ENCODE results near the gene ZC3H15.
"Not testable (repeated sequence)": the region's sequence is repeated elsewhere in the genome, so short reads cannot be mapped to it uniquely, and the experiment has no call there.

ZC3H15 gene

DNA sequence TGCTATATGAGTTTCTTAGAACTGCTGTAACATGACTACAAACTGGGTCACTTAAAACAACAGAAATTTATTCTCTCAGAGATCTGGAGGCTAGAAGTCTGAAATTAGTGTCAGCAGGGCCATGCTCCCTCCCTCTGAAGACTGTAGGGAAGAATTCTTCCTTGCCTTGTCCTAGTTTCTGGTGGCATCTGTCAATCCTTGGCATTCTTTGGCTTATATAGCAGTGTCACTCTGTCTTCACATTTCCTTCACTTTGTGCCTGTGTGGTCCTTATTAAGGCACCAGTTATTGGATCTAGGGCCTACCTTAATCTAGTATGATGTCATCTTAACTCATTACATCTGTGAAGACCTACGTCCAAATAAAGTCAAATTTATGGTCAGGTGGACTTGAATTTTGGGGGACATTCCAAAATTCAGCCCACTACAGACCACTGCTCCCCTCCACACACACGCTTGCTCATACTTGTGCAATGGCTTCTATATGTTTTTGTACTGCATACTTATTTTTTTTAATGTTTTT is 7.6 kb downstream of the ZC3H15 start:
- no peak for DNase-seq (ENCODE audit: low spot score)

GRCh38 chr2:186496401-186496800 is 10.3 kb downstream of the ZC3H15 start:
- DNase-seq (ENCODE audit: low spot score), result no peak

GRCh38 chr2:186497928-186498327 is 11.9 kb downstream of the ZC3H15 start:
- DNase-seq (ENCODE audit: low spot score), result no peak

DNA sequence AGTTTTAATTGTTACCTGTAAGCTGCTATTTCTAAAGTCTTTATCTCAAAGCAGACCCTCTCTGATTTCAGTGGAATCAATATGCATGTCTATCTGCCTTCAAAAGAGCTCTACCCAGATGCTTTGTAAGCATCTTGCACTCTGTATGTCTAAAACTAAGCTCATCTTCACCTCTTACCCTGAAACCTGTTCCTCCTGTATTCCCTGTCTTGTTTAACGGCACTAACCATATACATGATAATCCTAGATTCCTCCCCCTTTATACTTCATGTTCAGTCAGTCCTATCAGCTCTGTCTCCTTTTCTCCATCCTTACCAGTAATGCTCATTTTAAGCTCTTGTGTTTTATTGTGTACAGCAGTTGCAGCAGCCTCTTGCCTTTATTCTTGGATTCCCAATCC is 12.8 kb downstream of the ZC3H15 start:
- DNase-seq (ENCODE audit: low spot score), result no peak

- DNase-seq (ENCODE audit: low spot score), result no peak
Measured at GRCh38 chr2:186503827-186504606, 18.0 kb downstream of the ZC3H15 start.

DNA sequence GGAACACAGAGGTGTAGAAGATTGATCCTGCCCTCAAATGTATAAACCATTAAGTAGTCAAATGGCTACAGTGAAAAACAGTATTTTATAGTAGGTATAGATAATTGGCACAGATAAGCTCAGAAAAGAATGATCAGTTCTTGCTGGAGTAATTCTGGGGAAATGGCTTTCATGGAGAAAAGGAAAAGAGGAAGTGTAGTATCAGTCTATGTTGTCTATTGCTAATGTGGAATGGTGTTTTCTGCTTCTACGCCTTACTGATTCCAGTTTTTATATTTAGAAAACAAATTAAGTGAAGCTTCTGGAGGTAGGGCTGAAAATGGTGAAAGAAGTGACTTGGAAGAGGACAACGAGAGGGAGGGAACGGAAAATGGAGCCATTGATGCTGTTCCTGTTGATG is 22.2 kb downstream of the ZC3H15 start:
- DNase-seq (ENCODE audit: low spot score), result no peak

- DNase-seq (ENCODE audit: low spot score), result no peak
Measured at GRCh38 chr2:186515376-186515775, 29.3 kb downstream of the ZC3H15 start.

DNA sequence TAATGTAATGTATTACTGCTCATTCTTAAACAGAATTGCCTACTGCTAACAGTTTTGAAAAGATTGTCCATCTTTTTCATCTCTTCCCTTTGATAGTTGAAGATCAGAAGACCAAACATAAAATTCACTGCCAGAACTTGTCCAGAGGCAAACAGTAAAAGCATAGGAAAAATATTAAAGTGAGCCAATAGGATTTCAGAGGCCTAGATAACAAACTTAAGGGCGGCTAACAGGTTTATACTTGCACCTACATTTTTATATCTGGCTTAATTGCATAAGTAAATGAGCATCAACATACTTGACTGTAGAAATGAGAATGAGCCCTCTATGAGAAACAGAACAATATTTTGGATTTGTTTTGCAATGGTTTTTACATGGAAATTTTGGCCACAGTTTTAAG is 30.3 kb downstream of the ZC3H15 start:
- no peak for DNase-seq (ENCODE audit: low spot score)

DNA sequence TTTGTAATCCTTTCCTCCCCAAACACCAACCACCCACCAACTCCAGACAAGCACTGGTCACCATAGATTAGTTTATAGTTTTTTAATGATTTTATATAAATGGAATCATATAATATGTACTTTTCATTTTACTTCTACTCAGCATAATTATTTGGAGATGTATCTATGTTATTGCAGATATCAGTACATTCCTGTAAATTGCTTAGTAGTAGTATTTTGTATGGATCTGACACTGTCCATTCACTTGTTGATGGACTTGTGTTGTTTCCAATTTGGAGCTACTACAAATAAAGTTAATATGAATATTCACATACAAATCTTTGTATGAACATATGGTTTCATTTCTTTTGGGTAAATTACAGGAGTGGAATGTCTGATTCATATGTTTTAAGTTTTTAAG is 31.0 kb downstream of the ZC3H15 start:
- no peak for DNase-seq (ENCODE audit: low spot score)

- no peak for DNase-seq (ENCODE audit: low spot score)
Measured at GRCh38 chr2:186518291-186518690, 32.2 kb downstream of the ZC3H15 start.

GRCh38 chr2:186518945-186519344 is 32.9 kb downstream of the ZC3H15 start:
- no peak for DNase-seq (ENCODE audit: low spot score)

DNA sequence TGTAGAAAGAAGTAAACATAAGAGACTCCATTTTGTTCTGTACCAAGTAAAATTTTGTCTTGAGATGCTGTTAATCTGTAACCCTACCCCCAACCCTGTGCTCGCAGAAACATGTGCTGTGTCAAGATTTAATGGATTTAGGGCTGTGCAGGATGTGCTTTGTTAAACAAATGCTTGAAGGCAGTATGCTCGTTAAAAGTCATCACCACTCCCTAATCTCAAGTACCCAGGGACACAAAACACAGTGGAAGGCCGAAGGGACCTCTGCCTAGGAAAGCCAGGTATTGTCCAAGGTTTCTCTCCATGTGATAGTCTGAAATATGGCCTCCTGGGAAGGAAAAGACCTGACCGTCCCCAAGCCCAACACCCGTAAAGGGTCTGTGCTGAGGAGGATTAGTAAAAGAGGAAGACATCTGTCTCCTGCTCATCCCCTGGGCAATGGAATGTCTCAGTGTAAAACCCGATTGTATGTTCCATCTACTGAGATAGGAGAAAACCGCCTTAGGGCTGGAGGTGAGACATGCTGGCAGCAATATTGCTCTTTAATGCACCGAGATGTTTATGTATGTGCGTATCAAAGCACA is 35.6 kb downstream of the ZC3H15 start:
- DNase-seq (ENCODE audit: low spot score), result not testable (repeated sequence)

DNA sequence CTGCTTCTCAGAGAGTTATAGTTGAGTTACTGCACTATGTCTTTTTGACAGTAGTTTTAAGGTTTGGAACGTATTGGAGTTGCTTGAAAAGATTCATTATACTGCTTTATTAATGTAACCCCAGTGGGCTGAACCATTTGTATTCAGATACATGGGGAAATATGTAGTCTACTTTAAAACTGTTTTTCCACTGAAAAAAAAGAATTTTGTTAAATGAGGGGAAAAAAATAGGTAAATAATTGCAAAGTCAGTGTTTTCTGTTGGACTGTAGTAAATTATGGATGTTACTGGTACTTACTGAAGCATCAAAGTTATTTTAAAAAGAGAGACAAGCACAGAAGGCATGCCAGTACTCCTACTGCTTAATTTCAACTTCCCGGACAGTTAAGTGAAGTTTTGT is 36.4 kb downstream of the ZC3H15 start:
- no peak for DNase-seq (ENCODE audit: low spot score)

- DNase-seq (ENCODE audit: low spot score), result no peak
Measured at GRCh38 chr2:186523791-186524190, 37.7 kb downstream of the ZC3H15 start.

GRCh38 chr2:186526281-186526680 is 40.2 kb downstream of the ZC3H15 start:
- DNase-seq (ENCODE audit: low spot score), result no peak

DNA sequence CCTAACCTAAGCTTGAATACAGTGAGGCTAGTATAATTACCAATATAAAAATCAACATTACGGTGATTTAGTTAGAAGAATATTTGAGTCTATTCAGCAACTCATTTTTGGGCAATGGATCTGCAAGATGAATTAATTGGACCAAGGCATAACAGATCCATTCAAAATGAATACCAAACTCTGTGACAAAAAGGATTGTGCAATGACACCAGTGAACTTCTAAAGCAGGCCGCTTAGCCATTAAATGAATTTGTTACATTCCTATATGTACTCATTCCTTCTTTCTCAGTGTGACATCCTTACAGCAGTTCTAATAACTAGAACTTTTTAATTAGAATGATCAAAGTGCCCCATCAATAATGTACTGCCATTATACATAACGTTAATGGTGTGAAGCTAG is 44.3 kb downstream of the ZC3H15 start:
- no peak for DNase-seq (ENCODE audit: low spot score)

DNA sequence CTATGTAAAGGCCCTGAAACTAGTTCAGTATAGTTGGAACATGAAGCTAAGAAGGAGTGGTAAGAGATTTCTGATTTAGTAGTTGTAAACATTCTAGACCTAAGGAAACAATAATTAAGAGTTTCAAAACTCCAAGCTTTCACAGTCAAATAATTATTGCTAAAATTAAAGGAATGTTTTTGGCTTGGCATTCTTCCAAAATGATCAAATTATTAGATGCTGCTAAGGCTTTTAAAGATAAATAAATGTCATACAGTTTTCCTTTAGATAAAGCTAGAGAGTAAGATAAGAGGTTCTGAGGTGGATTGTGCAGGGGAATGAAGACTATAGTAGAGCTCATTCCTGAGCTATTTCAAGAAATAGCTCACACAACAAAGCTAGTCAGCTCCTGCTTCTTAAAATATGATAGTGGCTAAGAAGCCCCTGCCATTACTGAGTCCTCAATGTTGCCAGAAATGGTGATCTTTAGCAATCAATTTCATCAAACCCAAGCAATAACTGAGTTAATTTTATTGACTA is 45.3 kb downstream of the ZC3H15 start:
- DNase-seq (ENCODE audit: low spot score), result no peak

DNA sequence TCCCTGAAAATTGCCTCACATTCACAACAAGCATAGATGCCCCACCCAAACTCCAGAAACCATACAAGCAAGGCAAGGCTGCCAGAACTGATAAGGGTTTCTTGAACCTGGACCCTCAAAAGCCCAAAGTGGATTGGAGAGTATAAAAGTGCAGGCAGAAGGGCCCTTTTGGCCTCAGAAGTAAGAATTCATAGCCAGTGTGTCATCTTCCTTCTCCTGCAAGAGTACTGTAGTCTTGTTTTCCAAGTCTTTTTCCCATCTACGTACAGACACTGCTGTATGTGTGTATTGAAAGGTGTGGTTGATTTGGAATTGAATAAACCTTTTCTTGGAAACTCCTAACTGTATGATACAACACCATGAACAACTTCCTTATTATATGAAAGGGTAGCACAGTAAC is 46.8 kb downstream of the ZC3H15 start:
- DNase-seq (ENCODE audit: low spot score), result no peak

DNA sequence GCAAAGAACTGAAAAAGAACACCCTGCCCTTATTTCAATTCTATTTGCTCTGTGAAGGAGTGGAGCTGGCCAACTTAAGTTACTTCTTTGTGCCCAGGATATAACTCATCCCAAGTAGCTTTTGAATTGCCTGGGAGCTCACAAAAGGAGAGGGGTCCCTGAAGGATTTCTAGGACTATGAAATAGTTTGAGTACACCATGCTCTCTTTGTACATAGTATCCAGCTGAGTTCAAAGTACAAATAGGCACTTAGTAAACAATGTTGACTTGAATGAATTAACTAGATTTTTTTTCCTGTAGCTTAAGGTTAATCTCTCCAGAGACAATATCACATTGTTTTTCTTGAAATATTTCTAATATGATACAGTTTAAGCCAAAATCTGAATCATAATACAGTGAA is 47.7 kb downstream of the ZC3H15 start:
- DNase-seq (ENCODE audit: low spot score), result no peak

- DNase-seq (ENCODE audit: low spot score), result no peak
Measured at GRCh38 chr2:186534406-186534805, 48.3 kb downstream of the ZC3H15 start.

GRCh38 chr2:186535861-186536260 is 49.8 kb downstream of the ZC3H15 start:
- DNase-seq (ENCODE audit: low spot score), result no peak

DNA sequence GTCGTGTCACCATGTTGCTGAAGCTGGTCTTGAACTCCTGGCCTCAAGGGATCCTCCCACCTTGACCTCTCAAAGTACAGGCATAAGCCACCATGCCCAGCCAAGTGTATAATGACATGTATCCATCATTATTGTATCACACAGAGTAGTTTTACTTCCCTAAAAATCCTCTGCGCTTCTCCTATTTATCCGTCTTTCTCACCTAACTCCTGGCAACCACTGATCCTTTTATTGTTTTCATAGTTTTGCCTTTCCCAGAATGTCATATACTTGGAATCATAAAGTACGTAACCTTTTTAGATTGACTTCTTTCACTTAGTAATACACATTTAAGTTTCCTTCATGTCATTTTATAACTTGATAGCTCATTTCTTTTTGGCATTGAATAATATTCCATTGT is 51.0 kb downstream of the ZC3H15 start:
- no peak for DNase-seq (ENCODE audit: low spot score)

- DNase-seq (ENCODE audit: low spot score), result no peak
Measured at GRCh38 chr2:186540941-186541340, 54.9 kb downstream of the ZC3H15 start.

- DNase-seq (ENCODE audit: low spot score), result no peak
Measured at GRCh38 chr2:186542002-186542401, 55.9 kb downstream of the ZC3H15 start.
